Smooth muscle cell (in vitro differentiated cells): ENCODE measurements around the gene BEST3. TPM values are rescaled to one million over a fixed set of nuclear protein-coding genes. Genes with fewer than 3 reads are reported as not detected.

Experiments used
- DNase-seq: peaks from one replicate; lab custom pipeline; 2025; ENCODE audit not compliant: unreplicated experiment; lab: John Stamatoyannopoulos, UW
- H2AFZ ChIP-seq: fragments of 200-600 bp; sonication (generic); 2 replicates; pipeline ENCODE4 v1.6.0; 2016; ENCODE audit warnings: antibody characterized with exemption, low read depth, mild to moderate bottlenecking
- H3F3A ChIP-seq: fragments of 200-600 bp; sonication (generic); 2 replicates; pipeline ENCODE4 v1.6.0; 2017; ENCODE audit warnings: antibody characterized with exemption, low read depth
- H3K27ac ChIP-seq: fragments of 200-600 bp; sonication (generic); 2 replicates; pipeline ENCODE4 v1.5.1; 2016; ENCODE audit warnings: low read depth, mild to moderate bottlenecking
- H3K27me3 ChIP-seq: fragments of 200-600 bp; sonication (generic); 2 replicates; pipeline ENCODE4 v1.6.1; 2016; ENCODE audit warnings: low read depth, mild to moderate bottlenecking
- H3K36me3 ChIP-seq: fragments of 200-600 bp; sonication (generic); 2 replicates; pipeline ENCODE4 v1.5.1; 2016; ENCODE audit warnings: low read depth
- H3K4me1 ChIP-seq: fragments of 200-600 bp; sonication (generic); 2 replicates; pipeline ENCODE4 v1.5.1; 2016; ENCODE audit warnings: low read depth
- H3K4me2 ChIP-seq: fragments of 200-600 bp; sonication (generic); 2 replicates; pipeline ENCODE4 v1.6.0; 2016; ENCODE audit warnings: mild to moderate bottlenecking
- H3K4me3 ChIP-seq: fragments of 200-600 bp; sonication (generic); 2 replicates; pipeline ENCODE4 v1.5.1; 2016; ENCODE audit warnings: mild to moderate bottlenecking
- H3K79me2 ChIP-seq: fragments of 200-600 bp; sonication (generic); 2 replicates; pipeline ENCODE4 v1.6.0; 2016; ENCODE audit warnings: low read depth, mild to moderate bottlenecking
- H3K9ac ChIP-seq: fragments of 200-600 bp; sonication (generic); 2 replicates; pipeline ENCODE4 v1.6.0; 2016; ENCODE audit warnings: low read depth
- H3K9me3 ChIP-seq: fragments of 200-600 bp; sonication (generic); replicated peaks from 2 replicates; pipeline ENCODE4 v1.5.1; 2016; ENCODE audit warnings: low read depth
- H4K20me1 ChIP-seq: fragments of 200-600 bp; sonication (generic); 2 replicates; pipeline ENCODE4 v1.6.0; 2016; ENCODE audit warnings: low read depth
- CTCF ChIP-seq: fragments of 200-600 bp; sonication (generic); IDR thresholded peaks from 2 replicates; pipeline ENCODE4 v1.5.1; 2017; ENCODE audit warnings: borderline replicate concordance, mild to moderate bottlenecking, antibody characterized with exemption; ENCODE audit not compliant: insufficient read depth, poor library complexity, severe bottlenecking
- WGBS: methylation state at CpG from one replicate; pipeline ENCODE4 v1.1.7; 2016; ENCODE audit warnings: low lambda C conversion rate; 5-methylcytosine and 5-hydroxymethylcytosine counted together
- polyA plus RNA-seq: library from polyadenylated mRNA; unstranded; fragments of >200 nt; fragmentation: Nextera tagmentation; extraction: Ambion mirVana; gene quantifications from 2 replicates; pipeline ENCODE4 v1.2.1, GENCODE V29; 2016
- total RNA-seq: library from RNA; depleted of rRNA; stranded (reverse); fragments of >200 nt; gene quantifications from 2 replicates; pipeline ENCODE4 v1.2.3, GENCODE V29; 2014

The BEST3 gene
- total and polyA plus RNA-seq, 2 experiments from 2014 or later: 4.0 TPM; not detected in 1

DNA sequence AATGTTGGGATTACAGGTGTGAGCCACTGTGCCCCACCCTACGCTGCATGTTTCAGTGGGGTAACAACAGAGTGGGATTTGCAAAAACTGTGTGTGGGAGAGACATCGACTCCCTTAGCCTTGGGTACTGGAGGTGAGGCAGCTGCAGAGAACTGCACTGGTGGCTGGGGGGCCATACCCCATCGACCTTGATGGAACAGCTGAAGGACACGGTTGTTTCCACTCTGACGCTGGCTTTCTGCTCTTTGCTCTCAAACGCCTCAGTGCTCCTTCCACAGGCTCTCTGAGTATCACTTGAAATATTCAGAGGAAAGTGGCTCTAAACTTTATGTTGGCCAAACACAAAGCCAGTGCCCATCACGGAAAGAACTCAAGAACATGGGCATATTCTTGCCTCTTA, 57.6 kb downstream of the BEST3 start:
- Histone ChIP-seq H3F3A (no peaks in the 10 kb centered on the region), H2AFZ (no peak overlapping the region), H3K27me3 (no peaks in the 10 kb centered on the region), H4K20me1 (no peaks in the 10 kb centered on the region), H3K4me3 (no peak overlapping the region), H3K9ac (no peak overlapping the region), H3K4me1 (no peaks in the 10 kb centered on the region), H3K27ac (no peak overlapping the region), H3K9me3 (no peaks in the 10 kb centered on the region), H3K4me2 (no peak overlapping the region), H3K36me3 (no peaks in the 10 kb centered on the region), H3K79me2 (no peaks in the 10 kb centered on the region)
- WGBS: 91% methylated on average over 7 of the region's 7 CpGs
- no peak for DNase-seq
- TF ChIP-seq CTCF: no peak

DNA sequence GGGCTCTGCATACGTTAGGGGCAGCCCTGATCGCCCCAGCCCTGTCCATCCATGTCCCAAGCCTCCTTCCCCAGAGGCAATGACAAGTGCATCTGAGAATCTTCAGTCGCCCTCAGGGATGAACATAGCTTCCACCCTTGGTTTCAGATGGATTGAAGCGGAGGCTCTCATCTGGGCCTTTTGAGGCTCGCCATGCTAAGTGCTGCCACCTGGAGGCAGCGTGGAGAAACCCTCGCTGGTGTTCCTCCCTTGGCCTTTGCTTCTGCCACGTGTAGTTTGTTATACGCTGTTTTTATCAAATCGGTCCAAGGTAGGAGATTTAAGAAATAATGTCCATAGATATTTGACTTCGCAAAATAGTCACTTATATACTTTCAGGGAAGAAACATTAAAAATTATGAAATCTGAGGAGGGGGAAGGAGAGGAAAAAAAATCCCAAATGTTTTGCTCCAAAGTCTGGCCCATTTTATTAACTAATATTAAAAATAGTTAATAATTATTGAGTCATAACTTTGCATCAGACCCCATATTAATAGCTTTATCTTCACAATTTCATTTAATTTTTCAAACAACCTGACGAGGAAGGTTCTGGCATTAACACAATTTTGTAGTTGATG, 59.6 kb downstream of the BEST3 start:
- Histone ChIP-seq H3K27me3 (no peaks in the 10 kb centered on the region), H3K27ac (no peak overlapping the region), H3K9me3 (no peaks in the 10 kb centered on the region), H3K79me2 (no peaks in the 10 kb centered on the region), H3K4me2 (no peak overlapping the region), H3F3A (no peaks in the 10 kb centered on the region), H2AFZ (peak overlapping the region; percentile 89), H4K20me1 (no peaks in the 10 kb centered on the region), H3K4me1 (no peaks in the 10 kb centered on the region), H3K4me3 (no peak overlapping the region), H3K36me3 (no peaks in the 10 kb centered on the region), H3K9ac (no peak overlapping the region)
- peak; percentile 89 for TF ChIP-seq CTCF
- 23% methylated on average over 12 of the region's 12 CpGs for WGBS
- DNase-seq: no peak

DNA sequence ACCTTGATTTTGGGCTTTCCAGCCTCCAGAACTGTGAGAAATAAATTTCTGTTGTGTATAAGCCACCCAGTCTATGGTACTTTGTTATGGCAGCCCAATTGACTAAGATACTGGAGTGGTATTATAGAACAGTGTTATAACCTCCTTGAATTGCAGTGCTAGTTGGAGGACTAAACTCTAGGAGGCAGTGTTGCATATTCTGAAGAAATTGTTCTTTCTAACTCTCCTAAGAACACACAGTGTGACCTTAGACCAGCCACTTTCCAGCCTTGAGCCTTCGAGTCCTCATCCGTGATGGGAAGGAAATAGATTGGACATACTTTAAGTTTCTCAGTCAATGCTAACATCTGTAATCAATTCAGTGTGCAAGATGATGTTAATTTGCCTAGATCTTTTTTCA, 66.0 kb downstream of the BEST3 start:
- peak; percentile 21 for TF ChIP-seq CTCF
- no peak overlapping the region for H2AFZ ChIP-seq
- no peaks in the 10 kb centered on the region for H3K36me3 ChIP-seq
- no peaks in the 10 kb centered on the region for H3K79me2 ChIP-seq
- no peak overlapping the region for H3K27ac ChIP-seq
- no peaks in the 10 kb centered on the region for H3K9me3 ChIP-seq
- no peaks in the 10 kb centered on the region for H3F3A ChIP-seq
- no peak overlapping the region for H3K4me3 ChIP-seq
- H3K9ac ChIP-seq: no peak overlapping the region
- no peaks in the 10 kb centered on the region for H3K27me3 ChIP-seq
- no peak for DNase-seq
- no peak overlapping the region for H3K4me2 ChIP-seq
- no peaks in the 10 kb centered on the region for H3K4me1 ChIP-seq
- 93% methylated on average over 2 of the region's 2 CpGs for WGBS
- H4K20me1 ChIP-seq: no peaks in the 10 kb centered on the region

DNA sequence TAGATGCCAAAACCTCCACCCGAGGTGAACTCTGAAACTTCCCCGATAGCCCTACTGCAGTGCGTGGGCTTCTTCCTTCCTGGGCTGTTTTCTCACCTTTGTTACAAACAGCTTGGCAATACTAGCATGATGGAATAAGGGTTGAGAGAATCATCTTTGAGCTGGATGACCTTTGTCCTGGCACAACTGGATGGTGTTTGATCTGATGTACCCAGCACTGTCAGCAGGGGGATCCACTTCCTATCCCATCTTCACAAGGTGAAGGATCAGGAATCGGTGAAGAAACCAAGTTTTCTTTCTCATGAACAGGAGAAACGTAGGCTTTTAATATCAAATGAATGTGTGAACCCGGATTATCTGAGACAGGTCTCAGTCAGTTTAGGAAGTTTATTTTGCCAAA, 68.9 kb downstream of the BEST3 start:
- Histone ChIP-seq H3K27me3 (no peaks in the 10 kb centered on the region), H2AFZ (no peak overlapping the region), H4K20me1 (no peaks in the 10 kb centered on the region), H3K4me2 (no peak overlapping the region), H3K9ac (no peak overlapping the region), H3K27ac (no peak overlapping the region), H3K36me3 (no peaks in the 10 kb centered on the region), H3K4me3 (no peak overlapping the region), H3F3A (no peaks in the 10 kb centered on the region), H3K79me2 (no peaks in the 10 kb centered on the region), H3K9me3 (no peaks in the 10 kb centered on the region), H3K4me1 (no peaks in the 10 kb centered on the region)
- no peak for DNase-seq
- WGBS: 82% methylated on average over 6 of the region's 6 CpGs
- no peak for TF ChIP-seq CTCF
